ENCODE data around the gene INVS. TPM values are rescaled to one million over a fixed set of nuclear protein-coding genes. Genes with fewer than 3 reads are reported as not detected.

INVS gene
- polyA plus RNA-seq, 1 of the 3 experiments (the other 2 are of a cell fraction), result 8.1 TPM

GRCh38 chr9:100191264-100191663, 92.2 kb downstream of the INVS start (continued):
- TF ChIP-seq POLR2AphosphoS5 (IDR thresholded peaks at IDR 0.05; ENCODE audit: low read depth, low read length) (no peak), RAD21 (IDR thresholded peaks at IDR 0.05; ENCODE audit: low read length) (no peak), ZBTB33 (IDR thresholded peaks at IDR 0.05; ENCODE audit: borderline replicate concordance, low read depth) (no peak), USF1 (IDR thresholded peaks at IDR 0.05; ENCODE audit: borderline replicate concordance, low read depth) (no peak), MAX (IDR thresholded peaks at IDR 0.05; ENCODE audit: low read depth) (no peak)

- H3K27me3 ChIP-seq (ENCODE audit: insufficient read depth), result no peaks in the 10 kb centered on the region
- peaks cover 21% of the 10 kb centered on the region for H3K9me3 ChIP-seq
- H3K9me2 ChIP-seq, result no peaks in the 10 kb centered on the region
- H3K4me2 ChIP-seq, result no peak overlapping the region
- H3K4me3 ChIP-seq (ENCODE audit: low read depth in 2 of 2, low read length in 1 of 2), result no peak overlapping the region
- 93% methylated on average over 3 of the region's 3 CpGs for WGBS (ENCODE audit: low lambda C conversion rate)
- H3K4me1 ChIP-seq (ENCODE audit: control insufficient read depth in 1 of 2, insufficient read depth in 2 of 2, low read depth in 1 of 2, low read length in 1 of 2), result peaks cover 0 to 9% of the 10 kb centered on the region in 2 experiments; a peak in 2 of 4 replicates
- POLR2A ChIA-PET, result no interaction called here
- no peak for TF ChIP-seq RXRA (IDR thresholded peaks at IDR 0.05; ENCODE audit: borderline replicate concordance, low read depth)
- TF ChIP-seq ZBTB33 (IDR thresholded peaks at IDR 0.05; ENCODE audit: borderline replicate concordance, low read depth), result no peak
- TF ChIP-seq NFIC (IDR thresholded peaks at IDR 0.05; ENCODE audit: borderline replicate concordance), result no peak
- TF ChIP-seq SMC3 (IDR thresholded peaks at IDR 0.05; ENCODE audit: low read depth, low read length), result no peak
- TF ChIP-seq EZH2phosphoT487 (IDR thresholded peaks at IDR 0.05; ENCODE audit: borderline replicate concordance, low read depth), result no peak
- TF ChIP-seq YY1 (IDR thresholded peaks at IDR 0.05; ENCODE audit: low read depth), result no peak
- no peak for TF ChIP-seq EP300 (IDR thresholded peaks at IDR 0.05; ENCODE audit: borderline replicate concordance in 1 of 2, low read depth in 1 of 2, low read length in 1 of 2)
- TF ChIP-seq CTCF (IDR thresholded peaks at IDR 0.05), result no peak
- TF ChIP-seq TCF12 (IDR thresholded peaks at IDR 0.05), result no peak
- no peak for TF ChIP-seq FOXM1 (IDR thresholded peaks at IDR 0.05; ENCODE audit: low read depth)
- TF ChIP-seq MAX (IDR thresholded peaks at IDR 0.05; ENCODE audit: low read depth), result no peak
- no peak for TF ChIP-seq MEF2A (IDR thresholded peaks at IDR 0.05; ENCODE audit: borderline replicate concordance, low read depth)
- no peak for TF ChIP-seq SIN3A (IDR thresholded peaks at IDR 0.05; ENCODE audit: borderline replicate concordance, low read depth, low read length)
- H3K36me3 ChIP-seq (replicated peaks in 1 of 2; ENCODE audit: control insufficient read depth in 1 of 2, insufficient read depth in 2 of 2, low read length in 1 of 2), result peaks cover 2 to 14% of the 10 kb centered on the region in 2 experiments
- peaks cover 37% of the 10 kb centered on the region for H3K79me2 ChIP-seq (ENCODE audit: insufficient read depth)
- no peak overlapping the region for H3K27ac ChIP-seq (ENCODE audit: low read depth in 2 of 2, low read length in 1 of 2)
- no peaks in the 10 kb centered on the region for H3F3A ChIP-seq (replicated peaks; ENCODE audit: insufficient read depth)
- H4K20me1 ChIP-seq (ENCODE audit: insufficient read depth), result no peaks in the 10 kb centered on the region
- no peak overlapping the region for H2AFZ ChIP-seq (ENCODE audit: low read depth)
- H3K9ac ChIP-seq, result no peak overlapping the region
- CTCF ChIA-PET, result no interaction called here
- no peak for DNase-seq
These were observed 94.0 kb downstream of the INVS start for GRCh38 chr9:100193078-100193477.

Measured in SK-N-SH (cell line).